Right renal pelvis (tissue), 4 donors: ENCODE results near the gene GTPBP4. TPM values are rescaled to one million over a fixed set of nuclear protein-coding genes. Genes with fewer than 3 reads are reported as not detected.

Experiments used
- DNase-seq, 4 donors: peaks; one replicate each; pipeline ENCODE4 v3.0.0-alpha.2; 2013; ENCODE audit warnings: low read depth in 4 of 4, low spot score in 3 of 4, missing footprints in 1 of 4
- polyA plus RNA-seq, 4 donors: library from polyadenylated mRNA; unstranded; fragments of 120-200 nt; gene quantifications; one replicate each; pipeline ENCODE4 v1.2.1, GENCODE V29; 2013; ENCODE audit not compliant: insufficient read length in 4 of 4

Gene GTPBP4
- polyA plus RNA-seq, 4 donors, result 58.5 to 63.7 (median 62.6) TPM

DNA sequence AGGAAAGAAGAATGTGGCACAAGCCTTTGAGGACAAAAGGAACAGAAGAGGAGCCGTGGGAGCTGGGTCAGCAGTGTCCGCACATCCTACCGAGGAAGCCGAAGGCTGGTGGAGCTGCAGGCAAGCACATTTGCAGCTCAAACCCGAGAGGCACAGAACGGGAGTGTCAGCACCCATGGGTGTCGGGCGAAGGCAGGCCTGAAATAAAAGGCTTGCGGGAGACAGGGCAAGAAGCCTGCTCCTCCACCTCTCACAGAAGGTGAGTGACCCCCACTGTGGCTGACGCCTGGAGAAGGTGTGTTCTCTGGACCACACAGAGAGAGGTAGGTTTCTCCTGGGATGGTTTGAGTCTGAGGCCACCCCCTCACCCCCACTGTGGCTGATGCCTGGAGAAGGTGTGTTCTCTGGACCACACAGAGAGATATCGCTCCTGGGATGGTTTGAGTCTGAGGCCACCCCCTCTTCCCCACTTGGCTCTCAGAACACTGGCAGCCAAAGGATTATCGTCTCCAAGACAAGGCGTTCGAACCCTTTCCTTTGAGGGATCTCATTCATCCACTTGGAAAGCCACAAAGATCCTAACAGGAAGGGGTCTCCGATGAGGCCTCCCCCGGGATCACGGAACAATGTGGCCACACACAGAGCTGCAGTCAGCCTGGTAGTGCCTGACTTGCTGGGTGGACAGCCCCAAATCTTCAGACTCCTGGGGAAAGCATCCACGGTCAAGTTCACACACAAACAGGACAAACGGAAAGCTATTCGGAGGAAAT is 21.6 kb upstream of the GTPBP4 start:
- no peak for DNase-seq

DNA sequence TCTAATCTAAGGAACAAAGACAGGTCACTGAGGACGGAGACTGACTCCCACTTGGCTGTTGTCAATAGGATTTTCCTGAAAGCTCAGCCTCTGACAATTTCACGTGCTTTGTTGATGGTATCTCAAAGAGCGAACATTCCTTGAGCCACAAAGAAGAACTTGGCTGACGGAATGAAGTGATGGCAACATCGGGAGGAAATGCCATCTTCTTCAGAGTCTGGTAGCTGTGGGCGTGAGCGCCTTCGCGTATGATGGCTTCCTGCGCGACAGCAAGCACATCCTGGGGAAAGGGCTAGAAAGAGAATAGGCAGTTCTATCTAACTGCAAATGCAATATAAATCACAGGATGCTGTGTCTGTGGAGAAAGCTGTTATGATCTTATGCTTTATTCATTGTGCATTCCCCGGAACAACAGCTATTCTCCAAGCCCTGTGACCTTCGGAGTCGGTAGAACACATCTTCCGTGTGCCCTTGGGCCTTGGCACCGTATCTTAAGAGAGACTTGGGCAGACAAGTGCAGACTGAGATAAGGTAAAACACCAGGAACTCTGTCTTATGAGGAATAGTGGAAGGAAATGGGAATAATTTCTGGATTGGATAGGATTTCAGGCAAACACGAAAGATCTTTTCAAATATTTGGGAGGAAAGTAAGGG is 19.6 kb upstream of the GTPBP4 start:
- no peak for DNase-seq

DNA sequence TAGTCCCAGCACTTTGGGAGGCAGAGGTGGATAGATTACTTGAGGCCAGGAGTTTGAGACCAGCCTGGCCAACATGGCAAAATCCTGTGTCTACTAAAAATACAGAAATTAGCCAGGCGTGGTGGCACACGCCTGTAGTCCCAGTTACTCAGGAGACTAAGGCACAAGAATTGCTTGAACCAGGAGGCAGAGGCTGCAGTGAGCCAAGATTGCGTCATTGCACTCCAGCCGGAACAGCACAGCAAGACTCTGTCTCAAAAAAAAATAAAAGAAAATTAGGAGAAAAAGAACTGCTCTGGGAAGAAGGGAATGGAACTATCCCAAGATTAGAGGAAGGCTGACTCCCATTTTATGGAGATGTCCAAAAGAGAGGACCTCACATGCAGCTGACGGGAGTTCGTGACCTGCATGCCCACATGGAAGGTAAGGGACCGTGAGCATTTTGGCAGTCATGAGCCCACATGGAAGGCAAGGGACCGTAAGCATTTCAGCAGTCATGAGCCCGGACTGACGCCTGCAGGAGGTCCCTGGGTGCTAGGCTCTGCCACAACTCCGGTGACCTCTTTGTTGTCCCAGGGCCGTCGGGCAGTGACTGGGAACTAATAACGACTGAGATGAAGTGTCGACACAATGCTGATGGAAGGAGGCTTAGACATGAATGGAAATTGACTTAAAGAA is 18.6 kb upstream of the GTPBP4 start:
- DNase-seq, result no peak

DNA sequence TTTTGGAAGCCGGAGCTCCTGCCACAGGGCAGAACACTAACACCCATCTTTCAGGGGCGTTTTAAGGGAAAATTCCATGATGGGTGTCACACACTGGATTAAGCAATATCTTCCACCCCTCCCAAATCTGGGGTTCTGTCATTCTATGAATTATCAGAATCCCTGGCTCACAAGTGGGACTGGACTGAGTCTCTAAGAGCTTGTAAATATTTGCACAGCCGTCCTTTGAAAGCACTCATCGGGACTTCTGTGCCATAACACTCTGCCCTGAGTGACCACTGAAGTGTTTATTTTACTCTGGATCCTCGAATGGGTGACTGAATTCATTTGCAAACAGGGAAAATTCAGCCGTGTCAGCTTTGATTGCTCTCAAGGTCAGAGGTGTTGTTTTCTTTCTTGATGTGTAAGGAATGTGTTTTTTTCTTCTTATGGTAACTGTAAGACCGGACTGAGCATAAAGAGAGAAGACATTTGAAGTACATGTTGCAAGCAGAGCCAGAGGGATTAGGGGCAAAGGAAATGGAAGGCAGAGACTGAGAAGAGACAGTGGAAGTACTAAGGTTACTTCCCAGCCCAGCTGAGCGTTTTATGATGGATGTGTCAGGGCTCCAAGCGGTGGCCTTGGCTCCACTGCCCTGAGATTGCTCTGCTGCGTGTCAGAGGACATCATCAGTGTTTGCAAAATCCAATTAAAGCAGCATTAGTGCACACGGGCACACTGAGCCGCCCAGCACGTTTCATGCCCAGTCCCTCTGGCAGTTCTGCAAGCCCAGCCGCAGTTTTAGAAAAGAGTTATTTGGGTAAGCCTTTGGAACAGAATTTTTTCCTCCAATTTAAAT is 17.7 kb upstream of the GTPBP4 start:
- DNase-seq, result no peak

DNA sequence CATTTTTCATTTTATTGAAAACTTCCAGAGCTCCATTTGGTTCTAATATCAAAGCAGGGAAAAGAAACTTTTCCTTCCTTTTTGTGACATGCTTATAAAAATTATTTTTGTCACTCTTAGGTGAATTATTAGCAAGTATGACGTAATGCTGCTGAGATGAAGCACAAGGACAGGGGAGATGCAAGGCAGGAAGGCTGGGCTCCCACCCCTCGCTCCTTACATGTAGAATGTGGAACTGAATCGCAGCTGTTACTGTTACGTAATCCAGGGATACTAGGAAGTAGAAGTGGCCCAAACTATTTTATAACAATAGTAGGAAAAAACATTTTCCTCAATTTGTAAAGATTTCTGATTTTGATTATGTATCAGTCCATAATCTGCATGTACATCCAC is 17.1 kb upstream of the GTPBP4 start:
- no peak for DNase-seq

DNA sequence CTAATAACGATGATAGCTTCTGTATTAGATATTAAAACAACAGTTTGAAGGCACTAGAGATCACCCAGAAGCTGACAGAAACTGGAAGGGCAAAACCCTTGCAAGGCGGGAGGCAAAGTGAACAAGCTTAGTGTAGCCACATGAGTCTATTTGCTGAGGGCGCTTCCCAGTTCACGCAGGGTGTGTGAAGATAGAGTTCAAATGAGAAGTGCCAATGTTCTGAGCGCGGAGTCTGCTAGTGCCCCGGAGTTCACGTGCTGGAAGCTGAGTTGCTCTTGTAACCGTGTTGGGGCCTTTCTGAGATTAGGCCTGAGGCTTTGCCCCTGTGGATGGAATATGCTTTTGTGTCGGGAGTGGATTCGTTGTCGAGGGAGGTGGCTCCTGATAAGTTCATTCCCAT is 16.6 kb upstream of the GTPBP4 start:
- DNase-seq, result no peak

DNA sequence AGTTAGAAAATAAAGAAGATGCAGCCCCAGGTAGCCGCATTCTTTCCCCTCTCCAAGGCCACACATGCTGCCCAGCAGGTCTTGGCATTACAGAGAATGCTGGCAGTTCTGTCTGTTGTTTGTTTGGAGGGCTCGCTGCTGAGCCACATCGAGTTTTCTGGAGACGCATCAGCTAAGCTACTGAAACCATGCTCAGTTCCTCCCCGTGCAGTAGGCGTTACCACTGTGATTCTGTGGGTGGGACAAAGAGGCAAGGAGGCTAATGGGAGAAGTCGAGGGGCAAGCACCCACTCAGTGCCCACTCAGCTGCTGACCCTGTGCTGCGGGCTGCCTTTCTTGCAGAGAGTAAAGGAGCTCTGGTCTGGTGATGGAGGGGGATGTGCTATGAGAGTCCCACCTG is 15.5 kb upstream of the GTPBP4 start:
- no peak for DNase-seq

DNA sequence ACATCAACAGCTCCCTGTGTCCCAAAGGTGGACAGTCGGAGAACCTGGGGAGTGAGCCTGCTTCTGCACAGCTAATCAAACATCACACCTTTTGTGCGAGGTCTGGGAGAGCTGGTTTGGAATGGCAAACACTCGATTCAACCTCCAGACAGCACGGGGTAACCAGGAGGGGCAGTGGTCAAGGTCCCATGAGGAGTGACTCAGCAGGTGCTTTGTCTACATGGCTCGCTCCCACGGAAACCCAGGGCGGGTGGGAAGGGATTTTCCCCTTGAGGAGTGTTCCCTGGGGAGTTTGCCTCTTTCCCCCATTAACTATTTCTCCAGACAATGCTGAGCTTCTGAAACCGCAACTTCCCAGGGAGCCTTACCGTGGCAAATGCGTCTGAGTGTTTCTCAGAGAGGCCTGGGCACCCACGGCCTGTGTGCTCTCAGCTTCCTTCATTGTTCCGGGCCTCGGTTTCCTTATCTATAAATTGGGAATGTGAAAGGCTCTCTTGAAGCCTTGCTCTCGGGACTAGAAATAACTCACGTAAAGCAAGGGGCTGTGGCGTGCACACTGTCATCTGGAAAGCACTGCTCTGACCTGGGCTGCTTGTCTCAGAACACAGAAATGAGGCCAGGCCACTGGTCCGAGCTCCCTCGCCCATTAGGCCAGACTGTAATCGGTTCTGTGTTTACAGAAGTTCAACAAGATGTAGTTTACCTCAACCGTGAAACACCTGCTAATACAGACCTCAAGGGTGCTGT is 14.0 kb upstream of the GTPBP4 start:
- DNase-seq, result no peak

DNA sequence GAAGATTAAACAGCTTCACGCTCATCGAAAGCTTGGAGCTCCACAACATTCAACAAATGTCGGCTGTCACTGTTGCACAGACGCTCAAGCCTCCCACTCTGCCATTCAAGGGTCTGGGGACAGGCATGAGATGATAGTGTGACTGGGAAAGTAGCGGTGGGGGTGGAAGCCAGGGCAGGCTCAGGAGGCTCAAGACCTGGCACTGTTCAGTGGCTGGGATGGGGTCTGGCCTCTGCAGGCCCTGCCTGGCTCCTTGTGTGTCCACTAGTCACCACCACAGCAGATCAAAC is 13.5 kb upstream of the GTPBP4 start:
- no peak for DNase-seq

DNA sequence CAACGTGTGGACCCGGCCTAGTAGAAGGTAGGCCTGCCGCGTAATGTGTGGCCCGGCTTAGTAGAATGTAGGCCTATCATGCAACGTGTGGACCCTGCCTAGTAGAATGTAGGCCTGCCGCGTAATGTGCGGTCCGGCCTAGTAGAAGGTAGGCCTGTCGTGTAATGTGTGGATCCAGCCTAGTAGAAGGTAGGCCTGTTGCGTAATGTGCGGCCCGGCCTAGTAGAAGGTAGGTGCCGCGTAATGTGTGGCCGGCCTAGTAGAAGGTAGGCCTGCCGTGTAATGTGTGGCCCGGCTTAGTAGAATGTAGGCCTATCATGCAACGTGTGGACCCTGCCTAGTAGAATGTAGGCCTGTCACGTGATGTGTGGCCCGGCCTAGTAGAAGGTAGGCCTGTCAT is 11.9 kb upstream of the GTPBP4 start:
- DNase-seq, result no peak

DNA sequence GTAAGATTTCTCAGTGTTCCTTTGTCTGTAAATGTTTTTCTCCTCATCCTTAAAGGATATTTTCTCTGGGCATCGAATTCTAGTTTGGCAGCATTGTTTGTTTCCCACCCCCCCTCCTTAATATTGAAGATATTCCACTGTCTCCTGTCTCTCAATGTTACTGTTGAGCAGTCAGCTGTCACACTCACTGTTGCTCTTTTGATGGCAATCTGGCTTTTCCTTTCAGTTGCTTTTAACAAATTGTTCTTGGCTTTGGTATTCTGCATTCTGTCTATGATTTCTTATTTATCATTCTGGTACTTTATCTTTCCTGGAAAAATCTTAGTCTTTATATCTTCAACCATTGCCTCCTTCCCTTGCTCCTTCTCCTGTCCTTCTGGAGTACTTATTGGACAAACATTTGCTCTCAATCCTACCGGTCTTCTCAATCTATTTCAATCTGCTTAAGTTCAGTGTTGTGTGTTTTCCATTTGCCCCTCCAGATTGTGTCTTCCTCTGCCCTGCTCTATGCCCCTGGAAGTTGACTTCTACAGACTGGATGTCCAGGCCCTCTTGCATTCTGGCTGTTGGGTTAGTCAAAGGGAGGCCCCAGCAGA is 9.3 kb upstream of the GTPBP4 start:
- DNase-seq, result no peak

DNA sequence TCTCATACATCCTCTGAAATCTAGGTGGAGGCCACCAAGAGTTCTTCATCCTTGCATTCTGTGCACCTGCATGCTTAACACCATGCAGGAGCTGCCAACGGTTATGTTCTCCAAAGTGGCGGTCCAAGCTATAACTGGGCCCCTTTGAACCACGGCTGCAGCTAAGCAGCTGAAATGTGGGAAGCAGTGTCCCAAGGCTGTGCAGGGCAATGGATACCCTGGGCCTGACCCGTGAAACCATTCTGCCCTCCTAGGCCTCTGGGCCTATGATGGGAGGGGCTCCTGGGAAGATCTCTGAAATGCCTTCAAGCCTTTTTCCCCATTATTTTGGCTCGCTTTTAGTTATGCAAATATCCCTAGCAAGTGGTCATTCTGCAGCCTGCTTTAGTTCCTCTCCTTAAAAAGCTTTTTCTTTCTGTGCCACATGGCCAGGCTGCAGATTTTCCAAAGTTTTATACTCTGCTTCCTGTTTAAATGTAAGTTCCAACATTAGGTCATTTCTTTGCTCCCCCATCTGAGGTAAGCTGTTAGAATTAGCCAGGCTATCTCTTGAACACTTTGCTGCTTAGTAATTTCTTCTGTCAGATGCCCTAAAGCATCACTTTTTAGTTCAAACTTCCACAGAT is 7.7 kb upstream of the GTPBP4 start:
- DNase-seq, result no peak

DNA sequence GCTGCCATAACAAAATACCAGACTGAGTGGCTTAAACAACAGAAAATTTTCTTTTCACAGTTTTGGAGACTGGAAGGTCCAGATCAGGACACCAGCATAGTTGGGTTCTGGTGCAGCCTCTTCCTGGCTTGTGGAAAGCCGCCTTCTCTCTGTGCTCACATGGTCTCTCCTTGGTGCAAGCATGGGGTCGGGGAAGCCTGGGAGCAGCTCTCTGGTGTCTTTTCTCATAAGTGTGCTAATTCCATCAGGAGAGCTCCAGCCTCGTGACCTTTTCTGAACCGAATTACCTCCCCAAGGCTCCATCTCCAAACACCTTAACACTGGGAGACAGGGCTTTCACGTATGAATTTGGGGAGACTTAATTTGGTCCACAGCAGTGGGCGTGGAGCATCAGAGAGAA is 4.8 kb upstream of the GTPBP4 start:
- no peak for DNase-seq

DNA sequence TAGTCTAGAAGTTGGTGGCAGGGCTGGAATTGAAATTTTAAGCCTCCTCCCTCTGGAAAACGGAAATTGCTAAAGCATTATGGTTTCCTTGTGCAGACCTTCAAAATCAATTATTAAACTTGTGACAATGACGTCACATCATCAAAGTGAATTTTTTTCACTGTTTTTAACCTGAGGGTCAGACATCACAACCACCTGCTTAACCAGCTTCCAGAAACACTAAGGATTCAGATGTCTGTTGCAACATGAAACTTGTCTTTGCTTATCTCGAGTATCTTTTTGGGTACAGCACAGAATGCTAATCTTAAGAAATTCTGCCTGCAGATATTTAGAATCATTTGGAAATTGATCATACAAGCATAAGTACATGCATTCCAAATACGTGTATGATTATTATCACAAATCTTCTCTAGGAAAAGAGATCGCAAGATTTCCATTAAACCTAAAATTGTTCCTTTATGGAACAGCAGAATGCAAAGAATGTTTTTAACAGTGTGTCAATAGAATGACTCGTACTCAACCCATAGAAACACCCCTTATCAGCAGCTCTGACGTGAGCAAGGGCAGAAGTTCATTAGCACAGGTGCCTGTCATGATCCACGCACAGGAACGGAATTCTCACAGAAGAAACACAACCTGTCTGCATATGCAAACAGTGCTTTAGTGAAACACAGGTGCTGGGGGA is 4.1 kb upstream of the GTPBP4 start:
- DNase-seq, result no peak

DNA sequence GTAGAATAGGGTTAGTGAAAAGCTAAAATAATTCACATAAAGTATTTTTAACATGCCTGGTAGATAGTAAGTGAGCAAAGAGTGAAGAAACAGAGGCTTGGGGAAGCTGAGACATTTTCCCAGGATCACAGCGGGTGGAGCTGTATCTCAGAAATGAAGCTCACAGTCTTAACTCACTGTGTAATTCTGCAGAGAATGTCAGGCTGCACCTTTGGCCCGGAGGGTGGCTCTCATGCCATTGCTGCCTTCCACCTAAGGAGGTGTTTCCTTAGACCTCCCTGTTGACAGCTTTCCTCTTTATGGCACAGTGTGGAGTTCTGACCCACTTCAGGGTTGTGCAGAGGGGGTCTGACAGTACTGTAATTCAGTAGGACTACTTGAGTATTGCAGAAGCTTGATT is 2.9 kb upstream of the GTPBP4 start:
- DNase-seq, result no peak

DNA sequence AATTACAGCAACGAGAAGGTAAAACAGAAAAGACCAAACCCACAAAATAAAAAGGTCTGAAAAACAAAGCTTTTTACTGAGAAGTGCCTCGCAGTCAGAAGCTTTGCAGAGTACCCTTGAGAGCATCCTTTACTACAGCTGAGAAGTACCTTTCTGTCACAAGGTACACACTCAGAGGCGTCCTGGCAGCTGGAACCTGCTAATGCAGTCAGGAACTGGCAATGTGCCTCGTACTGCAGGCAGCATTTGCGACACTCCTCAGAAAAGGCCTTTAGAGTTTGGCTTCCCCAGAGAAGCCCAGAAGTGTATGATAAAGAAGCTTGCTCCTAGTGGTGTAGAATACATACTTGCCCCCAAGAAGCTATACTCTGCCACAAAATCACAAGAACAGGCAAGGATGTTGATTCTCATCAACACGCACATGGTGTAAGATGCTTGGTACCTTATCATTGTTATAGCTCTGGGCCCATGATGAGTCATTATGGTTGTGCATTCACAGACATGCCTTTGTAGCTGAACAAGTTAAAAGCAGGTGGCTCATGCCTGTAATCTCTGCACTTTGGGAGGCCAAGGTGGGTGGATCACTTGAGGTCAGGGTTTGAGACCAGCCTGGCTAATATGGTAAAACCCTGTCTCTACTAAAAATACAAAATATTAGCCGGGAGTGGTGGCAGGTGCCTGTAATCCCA is 2.0 kb upstream of the GTPBP4 start:
- DNase-seq, result no peak

DNA sequence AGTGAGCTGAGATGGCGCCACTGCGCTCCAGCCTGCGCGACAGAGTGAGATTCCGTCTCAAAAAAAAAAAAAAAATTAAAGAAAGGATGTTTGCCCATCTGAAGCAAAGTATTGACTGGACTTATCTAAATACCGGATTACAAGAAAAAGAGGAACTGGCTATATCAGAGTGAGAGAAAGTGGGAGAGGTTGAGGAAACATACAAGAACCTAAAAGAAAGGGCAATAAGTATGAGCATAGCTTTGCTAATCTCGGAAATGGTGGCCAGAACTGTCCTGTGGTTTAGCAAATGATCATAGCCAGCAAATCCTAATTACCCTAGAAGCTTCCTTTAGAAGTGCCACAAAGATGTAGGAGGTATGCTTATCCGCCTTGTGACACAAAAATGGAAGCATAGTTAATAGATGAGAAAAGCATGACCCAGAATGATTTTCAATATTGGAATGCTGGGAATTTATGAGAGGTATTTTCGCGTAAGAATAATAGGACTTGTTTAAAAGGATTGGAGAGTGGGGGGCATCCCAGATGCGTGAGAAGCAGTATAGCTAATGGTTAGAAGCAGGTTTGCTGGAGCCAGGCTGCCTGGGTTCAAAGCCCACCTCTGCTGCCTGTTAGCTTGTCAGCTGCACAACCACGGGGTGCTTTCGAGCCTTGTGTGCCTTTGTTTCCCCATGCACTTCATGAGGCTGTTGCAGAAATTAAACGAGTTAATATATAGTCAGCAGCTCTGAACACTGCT is 1.2 kb upstream of the GTPBP4 start:
- no peak for DNase-seq

DNA sequence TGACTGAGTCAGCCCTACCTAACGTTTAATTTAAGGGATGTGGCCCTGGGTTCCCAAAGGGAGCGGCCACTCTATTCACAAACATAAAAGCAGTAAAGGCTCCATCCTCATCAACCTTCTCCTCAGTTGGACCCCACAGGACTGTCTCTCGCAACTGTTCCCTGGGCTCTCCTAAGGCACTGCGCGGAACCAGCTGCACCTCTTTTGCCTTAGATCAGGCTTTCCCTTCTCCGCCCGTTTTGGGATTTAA is 689 bp upstream of the GTPBP4 start:
- no peak for DNase-seq
